CD14-positive monocyte (primary cell): Measurements from ENCODE around the gene SYP. TPM values are rescaled to one million over a fixed set of nuclear protein-coding genes. Genes with fewer than 3 reads are reported as not detected.
A peak's percentile ranks its signal among the peaks of the same experiment; 100 is the strongest.

Experiments used
- DNase-seq, 3 donors: peaks; one replicate each; pipeline ENCODE4 v3.0.0-alpha.2; 2011 to 2022
- H2AFZ ChIP-seq: 2 replicates; pipeline ENCODE4 v1.6.0; 2012; ENCODE audit warnings: mild to moderate bottlenecking, low read depth, low read length, inconsistent platforms; ENCODE audit not compliant: insufficient read depth, poor library complexity, severe bottlenecking
- H3K27ac ChIP-seq, 2 donors: 1 replicate in 1 of 2; 2 replicates in 1 of 2; pipeline ENCODE4 v1.5.1; 2012 to 2013; ENCODE audit warnings: low read length in 2 of 2, control low read depth in 1 of 2, inconsistent platforms in 1 of 2, low read depth in 1 of 2, mild to moderate bottlenecking in 1 of 2
- H3K27me3 ChIP-seq, 2 donors: one replicate each; pipeline versions ENCODE4 v1.6.0 to v1.6.1; 2011 to 2013; ENCODE audit warnings: low read length in 2 of 2; ENCODE audit not compliant: control insufficient read depth in 2 of 2, insufficient read depth in 2 of 2
- H3K36me3 ChIP-seq, 2 donors: replicated peaks in 1 of 2; 1 replicate in 1 of 2; 2 replicates in 1 of 2; pipeline versions ENCODE4 v1.5.1 to v1.6.1; 2012 to 2013; ENCODE audit warnings: low read length in 2 of 2, control low read depth in 1 of 2, inconsistent platforms in 1 of 2, mild to moderate bottlenecking in 1 of 2; ENCODE audit not compliant: insufficient read depth in 2 of 2, control insufficient read depth in 1 of 2
- H3K4me1 ChIP-seq, 2 donors: 1 replicate in 1 of 2; 2 replicates in 1 of 2; pipeline versions ENCODE4 v1.5.1 to v1.6.1; 2012 to 2013; ENCODE audit warnings: low read length in 2 of 2, control low read depth in 1 of 2, inconsistent platforms in 1 of 2, mild to moderate bottlenecking in 1 of 2, moderate library complexity in 1 of 2; ENCODE audit not compliant: insufficient read depth in 2 of 2, control insufficient read depth in 1 of 2
- H3K4me2 ChIP-seq: replicated peaks from 2 replicates; pipeline ENCODE3; 2012; ENCODE audit warnings: low read length, moderate library complexity, mild to moderate bottlenecking; ENCODE audit not compliant: poor library complexity, severe bottlenecking; ENCODE audit errors: extremely low read depth
- H3K4me3 ChIP-seq, 3 experiments: fragments of 200-600 bp in 1 of 3; sonication (generic) in 1 of 3; replicated peaks in 1 of 3; 1 replicate in 2 of 3; 2 replicates in 1 of 3; pipeline ENCODE4 v1.5.1; 2011 to 2013; ENCODE audit warnings: low read length in 3 of 3, mild to moderate bottlenecking in 3 of 3, control low read depth in 2 of 3, low read depth in 2 of 3, inconsistent platforms in 1 of 3, moderate library complexity in 1 of 3
- H3K79me2 ChIP-seq: 2 replicates; pipeline ENCODE4 v1.6.0; 2012; ENCODE audit warnings: mild to moderate bottlenecking, control low read depth, inconsistent platforms, low read length, moderate library complexity; ENCODE audit not compliant: insufficient read depth
- H3K9ac ChIP-seq: 2 replicates; pipeline ENCODE4 v1.6.0; 2017; ENCODE audit warnings: low read length, mild to moderate bottlenecking; ENCODE audit not compliant: insufficient read depth, poor library complexity, severe bottlenecking
- H3K9me3 ChIP-seq, 2 donors: replicated peaks in 1 of 2; 1 replicate in 1 of 2; 2 replicates in 1 of 2; pipeline versions ENCODE4 v1.5.1 to v1.6.1; 2012 to 2013; ENCODE audit warnings: low read length in 2 of 2, control low read depth in 1 of 2; ENCODE audit not compliant: control insufficient read depth in 1 of 2, insufficient read depth in 1 of 2
- H4K20me1 ChIP-seq: 2 replicates; pipeline ENCODE4 v1.6.0; 2012; ENCODE audit warnings: mild to moderate bottlenecking, low read length, control low read depth, moderate library complexity; ENCODE audit not compliant: insufficient read depth
- H3K27ac Mint-ChIP-seq, 7 donors: one replicate each; pipeline ENCODE4 v1.8.0; 2020; ENCODE audit warnings: mild to moderate bottlenecking in 7 of 7, mixed read lengths in 7 of 7, moderate library complexity in 6 of 7, inconsistent platforms in 2 of 7
- H3K27me3 Mint-ChIP-seq, 3 donors: one replicate each; pipeline ENCODE4 v1.8.0; 2021 to 2022; ENCODE audit warnings: low read depth in 3 of 3, mild to moderate bottlenecking in 3 of 3, mixed read lengths in 3 of 3, moderate library complexity in 3 of 3, inconsistent platforms in 1 of 3
- H3K36me3 Mint-ChIP-seq, 2 donors: one replicate each; pipeline ENCODE4 v1.8.0; 2020; ENCODE audit warnings: mixed read lengths in 2 of 2, inconsistent platforms in 1 of 2, mild to moderate bottlenecking in 1 of 2
- H3K4me1 Mint-ChIP-seq: one replicate; pipeline ENCODE4 v1.8.0; 2020; ENCODE audit warnings: mild to moderate bottlenecking, mixed read lengths
- H3K4me3 Mint-ChIP-seq, 2 donors: one replicate each; pipeline ENCODE4 v1.8.0; 2020; ENCODE audit warnings: mild to moderate bottlenecking in 2 of 2, mixed read lengths in 2 of 2, moderate library complexity in 1 of 2
- H3K9me3 Mint-ChIP-seq, 7 donors: one replicate each; pipeline ENCODE4 v1.8.0; 2020 to 2022; ENCODE audit warnings: mixed read lengths in 7 of 7, mild to moderate bottlenecking in 6 of 7, moderate library complexity in 6 of 7, inconsistent platforms in 2 of 7
- CTCF ChIP-seq: fragments of 200-600 bp; IDR thresholded peaks from one replicate; pipeline ENCODE4 v1.8.0; 2022; ENCODE audit warnings: antibody characterized with exemption, mild to moderate bottlenecking
- WGBS: methylation state at CpG from one replicate; pipeline ENCODE4 v1.1.5; 2013; ENCODE audit warnings: missing lambda C conversion rate; ENCODE audit not compliant: insufficient coverage; 5-methylcytosine and 5-hydroxymethylcytosine counted together
- intact Hi-C, 2 donors: fragments of 100-400 bp; cut with micrococcal nuclease; formaldehyde crosslinking; loops; one replicate each; pipeline versions ENCODE4 v1.15.0 to v1.15.1; 2023
- polyA plus RNA-seq, 3 donors: library from polyadenylated mRNA; depleted of rRNA in 1 of 3; unstranded in 2 of 3; stranded (reverse) in 1 of 3; fragments of 300-500 nt in 2 of 3; fragments of >200 nt in 1 of 3; fragmentation: Illumina TruSeq in 2 of 3; gene quantifications; 1 replicate in 2 of 3; 2 replicates in 1 of 3; pipeline ENCODE4 v1.2.3, GENCODE V29; 2012 to 2021

SYP gene
- polyA plus RNA-seq, 3 donors: 0.27 to 0.69 (median 0.68) TPM

- Histone ChIP-seq H2AFZ (no peak overlapping the region), H4K20me1 (peaks cover 11% of the 10 kb centered on the region), H3K27me3 (no peaks in the 10 kb centered on the region), H3K4me1 (peaks cover 75 to 86% of the 10 kb centered on the region in 2 donors), H3K9me3 (no peaks in the 10 kb centered on the region), H3K79me2 (peaks cover 46% of the 10 kb centered on the region), H3K36me3 (peaks cover 19 to 27% of the 10 kb centered on the region in 2 donors), H3K4me3 (peak overlapping the region; percentile 55 to 85 (median 85)), H3K4me2 (peak overlapping the region; percentile 82), H3K9ac (peak overlapping the region; percentile 93), H3K27ac (peak overlapping the region; percentile 80 to 97)
- Mint-ChIP-seq H3K27me3 (peaks cover 0 to 6% (median 0%) of the 10 kb centered on the region in 3 donors), H3K27ac (peak overlapping the region; percentile 91 to 98 (median 95)), H3K36me3 (peaks cover 20 to 36% of the 10 kb centered on the region in 2 donors), H3K4me1 (peaks cover 70% of the 10 kb centered on the region), H3K9me3 (peaks cover 0 to 30% (median 17%) of the 10 kb centered on the region in 7 donors), H3K4me3 (peak overlapping the region; percentile 86 to 89)
- TF ChIP-seq CTCF: no peak
- peak; percentile 81 to 85 (median 84) for DNase-seq
- intact Hi-C loops: loop anchor here in 1 of 2 donors (1.0 kb wide), 1 partner anchor 8 kb away; no protein-coding TSS in a partner anchor
- WGBS: 0% methylated on average over 14 of the region's 37 CpGs
These were observed 27.7 kb downstream of the SYP start for GRCh38 chrX:49172280-49172780.

GRCh38 chrX:49171752-49172279 lies 28.2 kb downstream of the SYP start, which contains the start of gene PLP2:
PLP2 (plus strand) TSS chrX:49171898; CDS start chrX:49172001, 103 bp downstream.
- H3K27ac Mint-ChIP-seq: peak within 1 kb of the TSS; percentile 91 to 98 (median 95)
- Histone ChIP-seq H3K4me3 (peak within 1 kb of the TSS; percentile 55 to 85 (median 85)), H2AFZ (no peak within 1 kb of the TSS), H3K27me3 (no peaks in the 10 kb centered on the region), H3K9ac (peak within 1 kb of the TSS; percentile 93), H3K4me1 (peaks cover 73 to 81% of the 10 kb centered on the region in 2 donors), H3K9me3 (no peaks in the 10 kb centered on the region), H3K4me2 (peak within 1 kb of the TSS; percentile 82), H3K27ac (peak within 1 kb of the TSS; percentile 80 to 97), H3K36me3 (peaks cover 19 to 27% of the 10 kb centered on the region in 2 donors), H3K79me2 (peaks cover 46% of the 10 kb centered on the region), H4K20me1 (peaks cover 11% of the 10 kb centered on the region)
- H3K4me1 Mint-ChIP-seq: peaks cover 66% of the 10 kb centered on the region
- no peak for TF ChIP-seq CTCF
- 0% methylated on average over 35 of the region's 46 CpGs for WGBS
- intact Hi-C loops: loop anchor here in 1 of 2 donors (1.0 kb wide), 1 partner anchor 8 kb away; no protein-coding TSS in a partner anchor
- peaks cover 0 to 35% (median 17%) of the 10 kb centered on the region in 7 donors for H3K9me3 Mint-ChIP-seq
- DNase-seq: peak; percentile 60 to 65 (median 62)
- H3K4me3 Mint-ChIP-seq: peak within 1 kb of the TSS; percentile 86 to 89
- peaks cover 0 to 7% (median 0%) of the 10 kb centered on the region in 3 donors for H3K27me3 Mint-ChIP-seq
- H3K36me3 Mint-ChIP-seq: peaks cover 20 to 36% of the 10 kb centered on the region in 2 donors
